Measurements from ENCODE around the gene ADGB.
A peak's percentile ranks its signal among the peaks of the same experiment; 100 is the strongest.
"Not testable (repeated sequence)": the region's sequence is repeated elsewhere in the genome, so short reads cannot be mapped to it uniquely, and the experiment has no call there.

The ADGB gene

GRCh38 chr6:146851837-146852236, 253.1 kb downstream of the ADGB start:
- H3K4me2 ChIP-seq (ENCODE audit: low read length) = no peak overlapping the region
- H3K27ac ChIP-seq (ENCODE audit: low read length) = no peak overlapping the region
- H2AFZ ChIP-seq (ENCODE audit: low read depth, low read length) = no peak overlapping the region
- no peaks in the 10 kb centered on the region for H4K20me1 ChIP-seq (ENCODE audit: insufficient read depth, low read length)
- H3K27me3 ChIP-seq (ENCODE audit: low read depth, low read length) = no peaks in the 10 kb centered on the region
- no peaks in the 10 kb centered on the region for H3K9me3 ChIP-seq (ENCODE audit: insufficient read depth, low read length)
- no peak overlapping the region for H3K4me3 ChIP-seq (ENCODE audit: low read length)
- TF ChIP-seq EZH2phosphoT487 (IDR thresholded peaks at IDR 0.05; ENCODE audit: low read depth) (no peak), CTCF (IDR thresholded peaks at IDR 0.05; ENCODE audit: low read depth, low read length) (no peak)
- H3K4me1 ChIP-seq (ENCODE audit: low read length) = no peaks in the 10 kb centered on the region
- H3K36me3 ChIP-seq (replicated peaks; ENCODE audit: low read depth, low read length) = no peaks in the 10 kb centered on the region
- H3K9ac ChIP-seq (ENCODE audit: low read length) = no peak overlapping the region
- H3K79me2 ChIP-seq (ENCODE audit: low read length) = no peaks in the 10 kb centered on the region

GRCh38 chr6:146854521-146855255, 255.9 kb downstream of the ADGB start:
- not testable (repeated sequence) for H3K27me3 ChIP-seq (ENCODE audit: low read depth, low read length); H3K9ac ChIP-seq (ENCODE audit: low read length); H3K9me3 ChIP-seq (ENCODE audit: insufficient read depth, low read length); H3K36me3 ChIP-seq (replicated peaks; ENCODE audit: low read depth, low read length); H3K79me2 ChIP-seq (ENCODE audit: low read length); H3K4me1 ChIP-seq (ENCODE audit: low read length); H3K4me2 ChIP-seq (ENCODE audit: low read length); H2AFZ ChIP-seq (ENCODE audit: low read depth, low read length); H3K27ac ChIP-seq (ENCODE audit: low read length); H4K20me1 ChIP-seq (ENCODE audit: insufficient read depth, low read length); H3K4me3 ChIP-seq (ENCODE audit: low read length)

GRCh38 chr6:146855889-146856288, 257.1 kb downstream of the ADGB start:
- Histone ChIP-seq H3K36me3 (replicated peaks; ENCODE audit: low read depth, low read length) (no peaks in the 10 kb centered on the region), H3K4me3 (ENCODE audit: low read length) (no peak overlapping the region), H4K20me1 (ENCODE audit: insufficient read depth, low read length) (no peaks in the 10 kb centered on the region), H3K4me1 (ENCODE audit: low read length) (peaks cover 4% of the 10 kb centered on the region; the same call in 1 of the 2 replicates), H3K4me2 (ENCODE audit: low read length) (no peak overlapping the region), H3K27ac (ENCODE audit: low read length) (no peak overlapping the region), H3K79me2 (ENCODE audit: low read length) (no peaks in the 10 kb centered on the region), H3K27me3 (ENCODE audit: low read depth, low read length) (no peaks in the 10 kb centered on the region), H2AFZ (ENCODE audit: low read depth, low read length) (no peak overlapping the region), H3K9me3 (ENCODE audit: insufficient read depth, low read length) (no peaks in the 10 kb centered on the region), H3K9ac (ENCODE audit: low read length) (no peak overlapping the region)
- no peak for TF ChIP-seq EZH2phosphoT487 (IDR thresholded peaks at IDR 0.05; ENCODE audit: low read depth)
- no peak for TF ChIP-seq CTCF (IDR thresholded peaks at IDR 0.05; ENCODE audit: low read depth, low read length)

GRCh38 chr6:146856296-146856695, 257.5 kb downstream of the ADGB start:
- Histone ChIP-seq H3K4me2 (ENCODE audit: low read length) (0 out of 2 replicates have a peak overlapping the region, but pooled peaks have one; percentile 9), H4K20me1 (ENCODE audit: insufficient read depth, low read length) (no peaks in the 10 kb centered on the region), H2AFZ (ENCODE audit: low read depth, low read length) (no peak overlapping the region; the same call in 1 of the 2 replicates), H3K79me2 (ENCODE audit: low read length) (no peaks in the 10 kb centered on the region), H3K27me3 (ENCODE audit: low read depth, low read length) (no peaks in the 10 kb centered on the region), H3K4me1 (ENCODE audit: low read length) (peaks cover 4% of the 10 kb centered on the region; the same call in 1 of the 2 replicates), H3K4me3 (ENCODE audit: low read length) (no peak overlapping the region), H3K9me3 (ENCODE audit: insufficient read depth, low read length) (no peaks in the 10 kb centered on the region), H3K27ac (ENCODE audit: low read length) (no peak overlapping the region), H3K9ac (ENCODE audit: low read length) (no peak overlapping the region), H3K36me3 (replicated peaks; ENCODE audit: low read depth, low read length) (no peaks in the 10 kb centered on the region)
- TF ChIP-seq EZH2phosphoT487 (IDR thresholded peaks at IDR 0.05; ENCODE audit: low read depth) (no peak), CTCF (IDR thresholded peaks at IDR 0.05; ENCODE audit: low read depth, low read length) (no peak)
